NCI-H82 treated with DMSO at 0.1 percent for 48 hours (cell line): ENCODE measurements around the gene HSPB2.

Experiments used
- DNase-seq: peaks from one replicate; lab custom pipeline; 2025; ENCODE audit not compliant: unreplicated experiment; lab: John Stamatoyannopoulos, UW

Gene HSPB2

GRCh38 chr11:111937461-111937769 is 24.9 kb downstream of the HSPB2 start:
- no peak for DNase-seq

- DNase-seq = no peak
Observed at GRCh38 chr11:111937844-111938243, 25.3 kb downstream of the HSPB2 start.

- DNase-seq = no peak
Observed at GRCh38 chr11:111938687-111939160, 26.2 kb downstream of the HSPB2 start.

DNA sequence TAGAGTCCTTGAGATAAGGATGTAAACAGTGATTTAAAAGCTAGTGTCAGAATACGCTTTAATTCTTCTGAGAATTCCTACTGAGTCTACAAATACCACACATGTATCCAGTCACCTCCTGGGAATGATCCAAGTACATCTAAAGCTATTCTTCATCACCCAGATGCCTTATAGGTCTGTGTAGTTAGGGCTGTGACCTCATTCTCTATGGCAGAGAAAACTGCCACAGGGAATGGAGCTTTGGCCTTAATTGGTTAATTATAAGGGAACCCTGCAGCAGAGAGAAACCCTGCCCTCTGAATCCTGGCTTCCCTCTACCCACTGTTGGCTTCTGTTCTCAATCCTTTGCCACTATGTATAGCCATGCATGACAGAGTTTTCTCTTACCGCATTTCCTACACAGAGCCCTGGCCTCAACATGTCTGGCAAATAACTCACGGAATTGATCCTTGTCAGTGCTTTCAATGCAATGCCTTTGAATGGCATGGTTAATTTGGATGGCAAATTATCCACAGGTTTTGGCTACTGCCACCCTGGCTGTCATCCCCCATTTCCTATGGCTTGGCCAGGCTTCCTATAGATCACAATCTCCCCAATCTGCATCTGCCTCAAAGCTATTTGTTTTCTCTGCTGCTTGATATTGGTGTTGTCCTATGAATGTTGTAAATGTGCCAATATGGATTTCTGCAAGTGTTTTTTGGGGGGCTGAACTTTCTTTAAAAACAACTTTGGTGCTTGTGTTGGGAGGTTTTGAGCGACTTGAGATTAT is 27.5 kb downstream of the HSPB2 start:
- DNase-seq = no peak

- DNase-seq = no peak
Observed at GRCh38 chr11:111941963-111942362, 29.4 kb downstream of the HSPB2 start.

- no peak for DNase-seq
Observed at GRCh38 chr11:111942829-111943228, 30.3 kb downstream of the HSPB2 start.

GRCh38 chr11:111944139-111944538 is 31.6 kb downstream of the HSPB2 start:
- DNase-seq = no peak

GRCh38 chr11:111944651-111945051 is 32.1 kb downstream of the HSPB2 start:
- no peak for DNase-seq

GRCh38 chr11:111945198-111945597 is 32.7 kb downstream of the HSPB2 start:
- DNase-seq = no peak

DNA sequence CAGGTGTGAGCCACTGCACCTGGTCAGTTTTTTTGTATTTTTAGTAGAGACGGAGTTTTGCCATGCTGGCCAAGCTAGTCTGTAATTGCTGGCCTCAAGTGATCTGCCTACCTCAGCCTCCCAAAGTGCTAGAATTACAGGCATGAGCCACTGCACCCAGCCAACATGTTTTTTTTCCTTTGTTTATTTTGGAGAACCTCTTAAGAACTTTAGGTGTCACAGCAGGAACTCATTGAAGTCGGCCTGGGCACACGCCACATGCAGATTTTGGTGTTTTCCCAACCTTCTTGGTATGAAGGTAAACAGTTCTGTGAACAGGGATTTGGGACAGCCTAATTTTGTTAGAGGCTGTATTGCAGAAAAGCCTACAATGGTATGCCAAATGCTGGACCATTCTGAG is 34.0 kb downstream of the HSPB2 start:
- DNase-seq = no peak

DNA sequence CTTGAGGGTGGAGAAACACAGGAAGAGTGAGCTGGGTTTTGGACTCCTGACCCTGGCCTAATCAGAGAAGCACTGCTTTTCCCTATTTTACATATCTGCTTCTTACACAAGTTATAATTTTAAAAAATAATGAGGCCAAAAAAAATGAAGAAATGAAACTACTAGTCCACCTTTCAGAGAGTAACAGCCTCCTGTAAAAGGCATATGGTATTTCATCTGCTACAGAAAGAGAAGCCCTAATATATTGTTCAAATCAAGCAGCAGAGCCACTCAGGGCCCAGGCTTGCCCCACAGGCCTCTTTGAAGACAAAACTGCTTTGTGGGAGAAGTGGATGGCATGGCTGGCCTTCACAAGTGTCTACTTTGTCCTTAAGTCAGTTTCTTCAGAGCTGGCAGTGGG is 34.6 kb downstream of the HSPB2 start:
- no peak for DNase-seq

GRCh38 chr11:111949519-111950426 is 37.2 kb downstream of the HSPB2 start:
- DNase-seq = no peak

GRCh38 chr11:111951565-111951964 is 39.0 kb downstream of the HSPB2 start:
- DNase-seq = no peak

DNA sequence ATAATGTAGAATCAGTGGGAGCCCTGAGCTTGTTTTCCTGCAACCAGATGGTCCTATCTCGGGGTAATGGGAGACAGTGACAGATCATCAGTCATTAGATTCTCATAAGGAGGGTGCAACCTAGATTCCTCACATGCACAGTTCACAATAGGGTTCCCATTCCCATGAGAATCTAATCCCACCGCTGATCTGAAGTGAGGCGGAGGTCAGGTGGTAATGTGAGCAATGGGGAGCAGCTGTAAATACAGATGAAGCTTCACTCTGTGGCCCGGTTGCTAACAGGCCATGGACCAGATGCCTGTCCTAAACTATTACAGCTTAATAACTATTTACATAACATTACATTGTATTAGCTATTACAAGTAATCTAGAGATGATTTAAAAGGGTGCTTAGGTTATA is 41.6 kb downstream of the HSPB2 start:
- no peak for DNase-seq

- no peak for DNase-seq
Observed at GRCh38 chr11:111957663-111958444, 45.3 kb downstream of the HSPB2 start.

- DNase-seq = no peak
Observed at GRCh38 chr11:111960916-111961315, 48.4 kb downstream of the HSPB2 start.

GRCh38 chr11:111961389-111962300 is 49.1 kb downstream of the HSPB2 start:
- DNase-seq = no peak
